Right kidney (tissue), 9 donors: ENCODE measurements around the gene CCDC93.

ENCODE experiments used
- DNase-seq: peaks from one replicate; pipeline ENCODE4 v3.0.0-alpha.2; 2016
- long read RNA-seq, 8 donors: transcript quantifications; one replicate each; lab custom pipeline, GENCODE V29; 2026

The CCDC93 gene
- long read RNA-seq, donor 1 = 0 reads
- long read RNA-seq, donor 2, full-length matches to known transcripts = 3 of 3 reads
- long read RNA-seq, donor 2, partial matches to known transcripts = 0 of 3 reads
- long read RNA-seq, donor 2, other reads (novel, unspliced or antisense) = 0 of 3 reads
- long read RNA-seq, donor 3 = 0 reads
- long read RNA-seq, donor 4, full-length matches to known transcripts = 2 of 2 reads
- long read RNA-seq, donor 4, partial matches to known transcripts = 0 of 2 reads
- long read RNA-seq, donor 4, other reads (novel, unspliced or antisense) = 0 of 2 reads
- long read RNA-seq, donor 5, full-length matches to known transcripts = 2 of 2 reads
- long read RNA-seq, donor 5, partial matches to known transcripts = 0 of 2 reads
- long read RNA-seq, donor 5, other reads (novel, unspliced or antisense) = 0 of 2 reads
- long read RNA-seq, donor 6, partial matches to known transcripts = 0 of 1 reads
- long read RNA-seq, donor 6, other reads (novel, unspliced or antisense) = 0 of 1 reads
- long read RNA-seq, donor 7, full-length matches to known transcripts = 1 of 1 reads
- long read RNA-seq, donor 7, partial matches to known transcripts = 0 of 1 reads
- long read RNA-seq, donor 7, other reads (novel, unspliced or antisense) = 0 of 1 reads
- long read RNA-seq, donor 8, full-length matches to known transcripts = 1 of 6 reads
- long read RNA-seq, donor 8, partial matches to known transcripts = 5 of 6 reads
- long read RNA-seq, donor 8, other reads (novel, unspliced or antisense) = 0 of 6 reads

GRCh38 chr2:118013724-118014491 lies at the start of gene CCDC93:
TSS of gene CCDC93 (minus strand) at chr2:118014070. CDS start at chr2:118013995, 75 bp downstream.
- peak; percentile 92 for DNase-seq

GRCh38 chr2:118062669-118063068 lies 48.8 kb upstream of the CCDC93 start:
- no peak for DNase-seq

- DNase-seq = no peak
Measured at GRCh38 chr2:118062048-118062447, 48.2 kb upstream of the CCDC93 start.

- DNase-seq = no peak
Measured at GRCh38 chr2:118061135-118061955, 47.5 kb upstream of the CCDC93 start.

- no peak for DNase-seq
Measured at GRCh38 chr2:118059919-118060478, 46.1 kb upstream of the CCDC93 start.

GRCh38 chr2:118058951-118059350 lies 45.1 kb upstream of the CCDC93 start:
- no peak for DNase-seq

GRCh38 chr2:118056801-118057200 lies 42.9 kb upstream of the CCDC93 start:
- DNase-seq = no peak

GRCh38 chr2:118056165-118056534 lies 42.3 kb upstream of the CCDC93 start:
- no peak for DNase-seq

GRCh38 chr2:118055512-118056164 lies 41.8 kb upstream of the CCDC93 start:
- no peak for DNase-seq

GRCh38 chr2:118054213-118055008 lies 40.5 kb upstream of the CCDC93 start:
- no peak for DNase-seq

GRCh38 chr2:118053681-118054080 lies 39.8 kb upstream of the CCDC93 start:
- DNase-seq = no peak

GRCh38 chr2:118052474-118052873 lies 38.6 kb upstream of the CCDC93 start:
- no peak for DNase-seq

- DNase-seq = no peak
Measured at GRCh38 chr2:118051826-118052358, 38.0 kb upstream of the CCDC93 start.

GRCh38 chr2:118050974-118051373 lies 37.1 kb upstream of the CCDC93 start:
- no peak for DNase-seq

GRCh38 chr2:118050386-118050785 lies 36.5 kb upstream of the CCDC93 start:
- DNase-seq = no peak

- DNase-seq = no peak
Measured at GRCh38 chr2:118049816-118050140, 35.9 kb upstream of the CCDC93 start.

- no peak for DNase-seq
Measured at GRCh38 chr2:118049140-118049815, 35.4 kb upstream of the CCDC93 start.

- DNase-seq = no peak
Measured at GRCh38 chr2:118048401-118048800, 34.5 kb upstream of the CCDC93 start.

- DNase-seq = no peak
Measured at GRCh38 chr2:118047380-118047826, 33.5 kb upstream of the CCDC93 start.
